K562 (cell line): Measurements from ENCODE around the gene CTDSP1. TPM values are rescaled to one million over a fixed set of nuclear protein-coding genes. Genes with fewer than 3 reads are reported as not detected.

Experiments
- ATAC-seq: fragments of 200-7000 bp; cut with Tn5 transposase; 3 replicates; pipeline ENCODE4 v1.9.1; 2020; ENCODE audit warnings: moderate library complexity
- BruUV-seq: library from RNA; stranded (reverse); fragments of 400-500 nt; replicated peaks from 2 replicates; lab custom pipeline; 2021; lab: Mats Ljungman, UMichigan
- CTCF ChIA-PET: fragments of 300-600 bp; formaldehyde crosslinking; extraction: SDS; loops from one replicate; lab custom pipeline; 2021; ENCODE audit warnings: low intra/inter-chr PET ratio; lab: Yijun Ruan, JAX
- POLR2A ChIA-PET: fragments of 300-600, 350-650 bp; sonication (Branson Sonifier 250); formaldehyde crosslinking; extraction: SDS; loops from one replicate; lab custom pipeline; 2021; ENCODE audit warnings: antibody characterized with exemption, inconsistent platforms; lab: Yijun Ruan, JAX
- DNase-seq, 4 experiments: peaks; one replicate each; pipeline versions ENCODE4 v3.0.0 to v3.0.0-alpha.2; 2011 to 2018; ENCODE audit warnings: low spot score in 3 of 4, mixed read lengths in 3 of 4; ENCODE audit errors: extremely low read depth in 1 of 4
- FAIRE-seq: peaks from 2 replicates; lab custom pipeline; 2011; peaks lifted over from hg19 to GRCh38; lab: Jason Lieb, UNC
- H2AFZ ChIP-seq: 2 replicates; pipeline ENCODE4 v1.6.0; 2011; ENCODE audit warnings: low read depth, low read length, control low read depth, inconsistent platforms
- H3K27ac ChIP-seq: fragments of 200-600 bp; 3 replicates; pipeline ENCODE4 v1.8.0; 2011; ENCODE audit warnings: low read depth, mild to moderate bottlenecking, control low read depth, inconsistent platforms, low read length, moderate library complexity, mixed read lengths; ENCODE audit errors: extremely low read depth
- H3K27me3 ChIP-seq, 2 experiments: fragments of 300-600 bp in 1 of 2; 2 replicates in 1 of 2; 3 replicates in 1 of 2; pipeline versions ENCODE4 v1.6.0 to v1.8.0; 2011; ENCODE audit warnings: inconsistent platforms in 2 of 2, low read length in 2 of 2, mild to moderate bottlenecking in 1 of 2, mixed read lengths in 1 of 2, moderate library complexity in 1 of 2; ENCODE audit not compliant: control insufficient read depth in 2 of 2, insufficient read depth in 2 of 2
- H3K36me3 ChIP-seq: fragments of 300-600 bp; 3 replicates; pipeline ENCODE4 v1.8.0; 2011; ENCODE audit warnings: mild to moderate bottlenecking, low read length, inconsistent platforms; ENCODE audit not compliant: control insufficient read depth, insufficient read depth
- H3K4me1 ChIP-seq, 2 experiments: fragments of 200-600 bp in 1 of 2; replicated peaks in 1 of 2; 2 replicates in 1 of 2; 3 replicates in 1 of 2; pipeline versions ENCODE4 v1.5.1 to v1.8.0; 2011; ENCODE audit warnings: inconsistent platforms in 2 of 2, low read length in 2 of 2, mild to moderate bottlenecking in 1 of 2, mixed read lengths in 1 of 2, moderate library complexity in 1 of 2; ENCODE audit not compliant: control insufficient read depth in 2 of 2, insufficient read depth in 2 of 2
- H3K4me2 ChIP-seq: 2 replicates; pipeline ENCODE4 v1.6.1; 2011; ENCODE audit warnings: low read length, control low read depth, inconsistent platforms, mixed read lengths; ENCODE audit not compliant: insufficient read depth
- H3K4me3 ChIP-seq: fragments of 200-600 bp; sonication (generic), shearing (Covaris generic); 2 replicates; pipeline ENCODE4 v1.5.1; 2016; ENCODE audit warnings: control low read depth, inconsistent platforms
- H3K79me2 ChIP-seq: fragments of 200-600 bp; 3 replicates; pipeline ENCODE4 v1.8.0; 2011; ENCODE audit warnings: low read length, inconsistent platforms; ENCODE audit not compliant: control insufficient read depth, insufficient read depth
- H3K9ac ChIP-seq, 2 experiments: 2 replicates each; pipeline versions ENCODE4 v1.6.0 to v1.6.1; 2011; ENCODE audit warnings: low read depth in 2 of 2, low read length in 2 of 2, control low read depth in 1 of 2, inconsistent platforms in 1 of 2, mild to moderate bottlenecking in 1 of 2, mixed read lengths in 1 of 2; ENCODE audit not compliant: insufficient read depth in 1 of 2
- H3K9me1 ChIP-seq: one replicate; pipeline ENCODE4 v1.6.0; 2011; ENCODE audit warnings: inconsistent platforms, mild to moderate bottlenecking, low read length, moderate library complexity; ENCODE audit not compliant: control insufficient read depth, insufficient read depth
- H3K9me3 ChIP-seq: replicated peaks from 2 replicates; pipeline ENCODE4 v1.5.1; 2011; ENCODE audit warnings: low read depth, low read length, inconsistent platforms; ENCODE audit not compliant: control insufficient read depth, insufficient read depth
- H4K20me1 ChIP-seq: replicated peaks from 2 replicates; pipeline ENCODE4 v1.6.1; 2011; ENCODE audit warnings: low read length, inconsistent platforms, mixed read lengths; ENCODE audit not compliant: control insufficient read depth, insufficient read depth
- BACH1 ChIP-seq: fragments of 200-800 bp; sonication (Bioruptor generic); IDR thresholded peaks from 2 replicates; pipeline ENCODE4 v1.6.1; 2016; ENCODE audit warnings: missing genetic modification characterization, missing compliant biosample characterization
- CBFA2T2 ChIP-seq: fragments of 450-650 bp; conservative IDR thresholded peaks from 2 replicates; pipeline ENCODE4 v1.6.1; 2017; ENCODE audit warnings: mild to moderate bottlenecking
- DACH1 ChIP-seq: fragments of 450-650 bp; IDR thresholded peaks from 2 replicates; pipeline ENCODE4 v1.6.1; 2018; ENCODE audit not compliant: partially characterized antibody
- DPF2 ChIP-seq: fragments of 450-650 bp; IDR thresholded peaks from 2 replicates; pipeline ENCODE4 v1.6.1; 2016
- EP400 ChIP-seq: fragments of 450-650 bp; IDR thresholded peaks from 2 replicates; pipeline ENCODE4 v1.6.1; 2017; ENCODE audit warnings: antibody characterized with exemption, mild to moderate bottlenecking, moderate library complexity
- EZH2 ChIP-seq: IDR thresholded peaks from 2 replicates; pipeline ENCODE4 v1.6.1; 2012; ENCODE audit warnings: low read depth, mild to moderate bottlenecking, inconsistent platforms, low read length, borderline replicate concordance
- ILK ChIP-seq: fragments of 450-650 bp; IDR thresholded peaks from 2 replicates; pipeline ENCODE4 v1.6.1; 2016; ENCODE audit warnings: missing genetic modification characterization, low read depth, mild to moderate bottlenecking, missing compliant biosample characterization, moderate library complexity, borderline replicate concordance
- KLF1 ChIP-seq: fragments of 450-650 bp; IDR thresholded peaks from 2 replicates; pipeline ENCODE4 v1.6.1; 2016; ENCODE audit warnings: missing genetic modification characterization, missing compliant biosample characterization
- MCM7 ChIP-seq, 2 experiments: fragments of 450-650 bp; IDR thresholded peaks; 2 replicates each; pipeline ENCODE4 v1.6.1; 2016 to 2018
- PHB2 ChIP-seq: fragments of 450-650 bp; IDR thresholded peaks from 2 replicates; pipeline ENCODE4 v1.6.1; 2017; ENCODE audit warnings: low read depth
- POU5F1 ChIP-seq: fragments of 150-350 bp; IDR thresholded peaks from 2 replicates; pipeline ENCODE4 v1.6.1; 2014; ENCODE audit warnings: borderline replicate concordance, low read length, low read depth, mild to moderate bottlenecking; ENCODE audit not compliant: partially characterized antibody
- RCOR1 ChIP-seq, 2 experiments: IDR thresholded peaks; 2 replicates each; pipeline ENCODE4 v1.6.1; 2012; ENCODE audit warnings: low read depth in 2 of 2, low read length in 2 of 2, borderline replicate concordance in 1 of 2, improper control_type of control experiment in 1 of 2
- TCF7L2 ChIP-seq: fragments of 150-350 bp; IDR thresholded peaks from 2 replicates; pipeline ENCODE4 v1.6.1; 2016; ENCODE audit warnings: low read depth, mild to moderate bottlenecking, low read length, moderate library complexity
- TCFL5 ChIP-seq: fragments of 250-450 bp; sonication (Bioruptor Pico); conservative IDR thresholded peaks from 2 replicates; pipeline ENCODE4 v1.6.1; 2021; ENCODE audit warnings: mild to moderate bottlenecking, moderate library complexity, matching md5 sums
- ZNF184 ChIP-seq: sonication (generic); formaldehyde crosslinking; IDR thresholded peaks from 2 replicates; pipeline ENCODE4 v1.5.0; 2020; ENCODE audit warnings: missing genetic modification reagents
- WGBS: fragments of 100-300 bp; shearing (Covaris generic); methylation state at CpG from one replicate; pipeline ENCODE4 v1.1.6; 2016; ENCODE audit warnings: low coverage, mixed read lengths; ENCODE audit not compliant: insufficient coverage; ENCODE audit errors: missing lambda C conversion rate; 5-methylcytosine and 5-hydroxymethylcytosine counted together
- in situ Hi-C: fragments of 300-500 bp; cut with MboI; formaldehyde crosslinking; loops from 4 replicates; pipeline ENCODE4 v1.15.0; 2018; ENCODE audit warnings: inconsistent platforms, mixed read lengths
- intact Hi-C: fragments of 100-400 bp; cut with micrococcal nuclease; formaldehyde crosslinking; loops from 2 replicates; pipeline ENCODE4 v1.14.2; 2022
- polyA plus RNA-seq, 8 experiments: library from polyadenylated mRNA; depleted of rRNA in 4 of 8; stranded (reverse) in 5 of 8; unstranded in 3 of 8; fragments of >200 nt; fragmentation: Nextera tagmentation in 2 of 8; fragmentation: Illumina TruSeq in 1 of 8; extraction: Ambion mirVana in 2 of 8; extraction: Trizol in 1 of 8; gene quantifications; 2 replicates each; pipeline versions ENCODE4 v1.2.1 to v1.2.3, GENCODE V29; 2011 to 2014; ENCODE audit warnings: inconsistent platforms in 1 of 8, missing spikeins in 1 of 8
- total RNA-seq, 7 experiments: library from RNA; depleted of rRNA in 6 of 7; stranded (reverse); fragments of >200 nt in 6 of 7; fragmentation: Illumina TruSeq in 2 of 7; extraction: Trizol in 2 of 7; gene quantifications; 2 replicates each; pipeline versions ENCODE4 v1.2.1 to v1.2.3, GENCODE V29; 2011 to 2021; ENCODE audit warnings: low replicate concordance in 1 of 7
- TF ChIP-seq, protein P1 (sequence below), 2 experiments: fragments of 450-650 bp; IDR thresholded peaks; 2 replicates each; pipeline ENCODE4 v1.6.1; 2018; ENCODE audit warnings: mild to moderate bottlenecking in 2 of 2, low read depth in 1 of 2; ENCODE audit not compliant: partially characterized antibody in 2 of 2
- TF ChIP-seq, protein P2 (sequence below): fragments of 450-650 bp; formaldehyde crosslinking; IDR thresholded peaks from 2 replicates; pipeline ENCODE4 v1.4.0; 2020; ENCODE audit warnings: mild to moderate bottlenecking, moderate library complexity

CTDSP1 gene
- total and polyA plus RNA-seq, 9 of the 15 experiments (the other 6 are each of a cell fraction or from before 2014, with no cell fraction given), result 2.4 to 74.8 (median 45.8) TPM

DNA sequence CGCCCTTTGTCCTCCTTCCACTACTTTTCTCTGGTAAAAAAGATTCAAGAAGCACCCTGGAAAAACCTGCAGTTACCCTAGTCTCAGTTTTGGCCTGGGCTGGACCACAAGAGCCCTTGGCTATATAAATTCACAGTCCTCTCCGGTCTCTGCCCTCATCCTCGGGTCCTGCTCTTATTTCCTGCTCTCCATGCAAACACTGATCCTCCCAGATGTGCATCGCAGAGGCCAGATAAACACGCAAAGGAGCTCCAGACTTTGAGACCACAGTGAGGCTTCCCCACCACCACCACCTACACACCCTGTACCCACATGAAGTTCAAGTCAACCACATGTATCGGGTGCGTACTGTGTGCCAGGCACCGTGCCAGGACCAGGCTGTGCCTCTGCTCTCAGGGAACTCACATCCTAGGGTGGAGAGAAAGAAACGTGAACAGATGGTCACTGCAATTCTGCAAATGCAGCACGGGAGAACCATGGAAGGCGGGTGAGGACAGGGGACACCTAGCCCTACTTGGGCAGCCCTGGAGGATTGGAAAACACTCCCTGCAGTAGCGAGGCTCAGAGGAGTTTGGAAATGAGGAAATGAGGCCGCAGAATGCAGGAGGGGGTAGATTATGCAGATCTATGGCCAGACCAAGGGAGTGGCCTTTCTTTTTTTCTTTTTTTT lies 7.4 kb downstream of the CTDSP1 start:
- Histone ChIP-seq H3K9me1 (no peaks in the 10 kb centered on the region), H3K4me2 (peak overlapping the region; percentile 90), H3K9me3 (no peaks in the 10 kb centered on the region), H3K4me1 (peaks cover 25 to 60% of the 10 kb centered on the region in 2 experiments; a peak in 4 of 5 replicates), H3K4me3 (peak overlapping the region; percentile 44), H3K79me2 (peaks cover 3% of the 10 kb centered on the region; the same call in 2 of the 3 replicates), H2AFZ (peak overlapping the region; percentile 88), H3K27ac (peak overlapping the region; percentile 78), H3K36me3 (peaks cover 34% of the 10 kb centered on the region; the same call in 2 of the 3 replicates), H4K20me1 (no peaks in the 10 kb centered on the region), H3K9ac (peak overlapping the region; percentile 69 to 89), H3K27me3 (no peaks in the 10 kb centered on the region)
- ATAC-seq (peak; percentile 22), DNase-seq (peak in 2 of 4 experiments; percentile 46 to 61), FAIRE-seq (peak; percentile 66)
- BruUV-seq, result no TSS peak
- intact Hi-C loops (loop anchor here (1.0 to 10.0 kb wide), 4 partner anchors 10 to 238 kb away; no protein-coding TSS in a partner anchor), in situ Hi-C loops (no loop called here)
- CTCF ChIA-PET, result interaction anchor here (1.1 to 1.2 kb wide), 2 partner anchors 59 to 440 kb away, joined by 3 to 4 read pairs; no protein-coding TSS in a partner anchor
- POLR2A ChIA-PET, result interaction anchor here (0.6 to 1.8 kb wide), 2 partner anchors 24 to 149 kb away, joined by 3 to 6 read pairs; no protein-coding TSS in a partner anchor
- 11% methylated on average over 13 of the region's 13 CpGs for WGBS
- TF ChIP-seq DACH1 (no peak), ZNF184 (CRISPR knock-in tag) (no peak), ILK (tag) (no peak), PHB2 (no peak), BACH1 (no peak), CBFA2T2 (peak; percentile 22; the same call in 1 of the 2 replicates), POU5F1 (no peak), TCFL5 (CRISPR knock-in tag) (no peak), RCOR1 (IDR thresholded peaks at IDR 0.05; ENCODE audit: borderline replicate concordance in 1 of 2, low read depth in 2 of 2, low read length in 2 of 2) (no peak; a peak in 1 of 4 replicates), KLF1 (tag) (no peak), TCF7L2 (no peak), DPF2 (peak; percentile 43; the same call in 1 of the 2 replicates), MCM7 (IDR thresholded peaks at IDR 0.05) (no peak), EP400 (no peak), EZH2 (no peak)
- TF ChIP-seq, protein P1, sequence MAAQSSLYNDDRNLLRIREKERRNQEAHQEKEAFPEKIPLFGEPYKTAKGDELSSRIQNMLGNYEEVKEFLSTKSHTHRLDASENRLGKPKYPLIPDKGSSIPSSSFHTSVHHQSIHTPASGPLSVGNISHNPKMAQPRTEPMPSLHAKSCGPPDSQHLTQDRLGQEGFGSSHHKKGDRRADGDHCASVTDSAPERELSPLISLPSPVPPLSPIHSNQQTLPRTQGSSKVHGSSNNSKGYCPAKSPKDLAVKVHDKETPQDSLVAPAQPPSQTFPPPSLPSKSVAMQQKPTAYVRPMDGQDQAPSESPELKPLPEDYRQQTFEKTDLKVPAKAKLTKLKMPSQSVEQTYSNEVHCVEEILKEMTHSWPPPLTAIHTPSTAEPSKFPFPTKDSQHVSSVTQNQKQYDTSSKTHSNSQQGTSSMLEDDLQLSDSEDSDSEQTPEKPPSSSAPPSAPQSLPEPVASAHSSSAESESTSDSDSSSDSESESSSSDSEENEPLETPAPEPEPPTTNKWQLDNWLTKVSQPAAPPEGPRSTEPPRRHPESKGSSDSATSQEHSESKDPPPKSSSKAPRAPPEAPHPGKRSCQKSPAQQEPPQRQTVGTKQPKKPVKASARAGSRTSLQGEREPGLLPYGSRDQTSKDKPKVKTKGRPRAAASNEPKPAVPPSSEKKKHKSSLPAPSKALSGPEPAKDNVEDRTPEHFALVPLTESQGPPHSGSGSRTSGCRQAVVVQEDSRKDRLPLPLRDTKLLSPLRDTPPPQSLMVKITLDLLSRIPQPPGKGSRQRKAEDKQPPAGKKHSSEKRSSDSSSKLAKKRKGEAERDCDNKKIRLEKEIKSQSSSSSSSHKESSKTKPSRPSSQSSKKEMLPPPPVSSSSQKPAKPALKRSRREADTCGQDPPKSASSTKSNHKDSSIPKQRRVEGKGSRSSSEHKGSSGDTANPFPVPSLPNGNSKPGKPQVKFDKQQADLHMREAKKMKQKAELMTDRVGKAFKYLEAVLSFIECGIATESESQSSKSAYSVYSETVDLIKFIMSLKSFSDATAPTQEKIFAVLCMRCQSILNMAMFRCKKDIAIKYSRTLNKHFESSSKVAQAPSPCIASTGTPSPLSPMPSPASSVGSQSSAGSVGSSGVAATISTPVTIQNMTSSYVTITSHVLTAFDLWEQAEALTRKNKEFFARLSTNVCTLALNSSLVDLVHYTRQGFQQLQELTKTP (IDR thresholded peaks at IDR 0.05; ENCODE audit: low read depth in 1 of 2, partially characterized antibody in 2 of 2), result no peak
- TF ChIP-seq, protein P2, sequence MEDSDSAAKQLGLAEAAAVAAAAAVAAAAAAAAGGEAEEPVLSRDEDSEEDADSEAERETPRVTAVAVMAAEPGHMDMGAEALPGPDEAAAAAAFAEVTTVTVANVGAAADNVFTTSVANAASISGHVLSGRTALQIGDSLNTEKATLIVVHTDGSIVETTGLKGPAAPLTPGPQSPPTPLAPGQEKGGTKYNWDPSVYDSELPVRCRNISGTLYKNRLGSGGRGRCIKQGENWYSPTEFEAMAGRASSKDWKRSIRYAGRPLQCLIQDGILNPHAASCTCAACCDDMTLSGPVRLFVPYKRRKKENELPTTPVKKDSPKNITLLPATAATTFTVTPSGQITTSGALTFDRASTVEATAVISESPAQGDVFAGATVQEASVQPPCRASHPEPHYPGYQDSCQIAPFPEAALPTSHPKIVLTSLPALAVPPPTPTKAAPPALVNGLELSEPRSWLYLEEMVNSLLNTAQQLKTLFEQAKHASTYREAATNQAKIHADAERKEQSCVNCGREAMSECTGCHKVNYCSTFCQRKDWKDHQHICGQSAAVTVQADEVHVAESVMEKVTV, result no peak
